SJCRH30 (cell line): ENCODE results near the gene METTL4. TPM values are rescaled to one million over a fixed set of nuclear protein-coding genes. Genes with fewer than 3 reads are reported as not detected.

ENCODE experiments used
- DNase-seq, 2 experiments: peaks; one replicate each; pipeline ENCODE4 v3.0.0-alpha.2; 2015 to 2020
- H3K27ac ChIP-seq: fragments of 250-450 bp; sonication (Bioruptor Pico); 2 replicates; pipeline ENCODE4 v1.5.1; 2020; ENCODE audit warnings: mild to moderate bottlenecking, moderate library complexity
- H3K27me3 ChIP-seq: fragments of 250-450 bp; sonication (Bioruptor Pico); 2 replicates; pipeline ENCODE4 v1.5.1; 2020; ENCODE audit warnings: mild to moderate bottlenecking, moderate library complexity
- H3K36me3 ChIP-seq: fragments of 250-450 bp; sonication (Bioruptor Pico); 2 replicates; pipeline ENCODE4 v1.5.1; 2020; ENCODE audit warnings: mild to moderate bottlenecking, moderate library complexity
- H3K4me1 ChIP-seq: fragments of 250-450 bp; sonication (Bioruptor Pico); 2 replicates; pipeline ENCODE4 v1.5.1; 2020; ENCODE audit warnings: mild to moderate bottlenecking, moderate library complexity
- H3K4me3 ChIP-seq: fragments of 250-450 bp; sonication (Bioruptor Pico); 2 replicates; pipeline ENCODE4 v1.5.1; 2020; ENCODE audit warnings: mild to moderate bottlenecking, moderate library complexity
- H3K9me3 ChIP-seq: fragments of 250-450 bp; sonication (Bioruptor Pico); replicated peaks from 2 replicates; pipeline ENCODE4 v1.5.1; 2020; ENCODE audit warnings: mild to moderate bottlenecking, moderate library complexity
- total RNA-seq: library from RNA; depleted of rRNA; stranded (reverse); fragments of >200 nt; shearing (Covaris generic); gene quantifications from 2 replicates; pipeline ENCODE4 v1.2.3, GENCODE V29; 2014

METTL4 gene
- total RNA-seq, 1 experiment from 2014 or later: 15.6 TPM

DNA sequence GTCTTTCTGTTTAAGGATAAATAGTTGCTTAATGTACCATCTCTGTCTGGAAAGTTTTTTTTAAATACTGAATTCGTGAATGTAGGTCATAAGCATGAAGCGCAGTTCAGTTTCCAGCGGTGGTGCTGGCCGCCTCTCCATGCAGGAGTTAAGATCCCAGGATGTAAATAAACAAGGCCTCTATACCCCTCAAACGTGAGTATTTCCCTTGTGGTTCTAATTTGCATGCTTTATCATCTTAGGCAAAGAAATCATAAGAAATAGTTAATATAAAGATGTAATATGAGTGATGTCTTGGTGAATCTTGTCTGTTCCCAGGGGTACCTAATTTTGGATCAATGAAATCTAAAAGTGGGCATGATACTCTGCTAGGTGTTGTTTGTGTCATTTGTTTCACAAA is 1.6 kb upstream of the METTL4 start:
- peak in 1 of 2 experiments; percentile 9 for DNase-seq
- Histone ChIP-seq H3K9me3 (no peaks in the 10 kb centered on the region), H3K27me3 (no peaks in the 10 kb centered on the region), H3K4me3 (peak overlapping the region; percentile 74), H3K27ac (no peak overlapping the region), H3K36me3 (peaks cover 36% of the 10 kb centered on the region), H3K4me1 (peaks cover 5% of the 10 kb centered on the region; the same call in 1 of the 2 replicates)

- Histone ChIP-seq H3K4me1 (peaks cover 5% of the 10 kb centered on the region; the same call in 1 of the 2 replicates), H3K27ac (peak overlapping the region; percentile 90), H3K9me3 (no peaks in the 10 kb centered on the region), H3K36me3 (peaks cover 29% of the 10 kb centered on the region), H3K4me3 (peak overlapping the region; percentile 74), H3K27me3 (no peaks in the 10 kb centered on the region)
- peak in 1 of 2 experiments; percentile 24 for DNase-seq
Observed at GRCh38 chr18:2572171-2572569, 865 bp upstream of the METTL4 start.

DNA sequence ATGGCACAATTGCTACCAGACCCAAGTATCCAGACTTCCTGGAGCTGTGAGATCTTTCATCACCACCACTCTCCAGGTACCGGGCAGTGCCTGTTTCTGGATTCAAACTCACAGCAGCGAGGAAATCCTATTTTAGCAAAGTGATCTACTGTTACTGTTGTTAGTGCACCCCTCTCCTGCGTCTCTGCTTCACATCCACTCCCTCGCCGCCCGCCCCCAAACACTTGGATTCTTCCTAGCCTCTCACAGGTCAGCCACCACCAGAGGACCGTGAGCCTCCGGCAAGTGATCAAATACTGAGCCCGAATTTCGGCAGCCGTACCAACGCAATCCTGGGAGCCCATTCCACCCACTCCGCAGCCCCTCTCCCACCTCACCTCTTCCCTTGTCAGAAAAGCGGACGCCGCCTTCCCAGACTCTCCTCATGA is 519 bp downstream of the METTL4 start:
- H3K9me3 ChIP-seq: no peaks in the 10 kb centered on the region
- H3K4me3 ChIP-seq: peak overlapping the region; percentile 74
- peaks cover 26% of the 10 kb centered on the region for H3K36me3 ChIP-seq
- H3K4me1 ChIP-seq: peaks cover 5% of the 10 kb centered on the region; the same call in 1 of the 2 replicates
- no peaks in the 10 kb centered on the region for H3K27me3 ChIP-seq
- H3K27ac ChIP-seq: peak overlapping the region; percentile 90
- DNase-seq: peak; percentile 77 to 78

GRCh38 chr18:2569338-2570207 is 1.7 kb downstream of the METTL4 start:
- no peaks in the 10 kb centered on the region for H3K27me3 ChIP-seq
- peak overlapping the region; percentile 74 for H3K4me3 ChIP-seq
- H3K36me3 ChIP-seq: peaks cover 17% of the 10 kb centered on the region
- H3K4me1 ChIP-seq: peaks cover 5% of the 10 kb centered on the region; the same call in 1 of the 2 replicates
- H3K27ac ChIP-seq: no peak overlapping the region
- no peaks in the 10 kb centered on the region for H3K9me3 ChIP-seq
- DNase-seq: no peak

GRCh38 chr18:2568605-2569004 is 2.7 kb downstream of the METTL4 start:
- Histone ChIP-seq H3K36me3 (peaks cover 17% of the 10 kb centered on the region), H3K27me3 (no peaks in the 10 kb centered on the region), H3K4me1 (peaks cover 5% of the 10 kb centered on the region; the same call in 1 of the 2 replicates), H3K4me3 (no peak overlapping the region), H3K27ac (no peak overlapping the region), H3K9me3 (no peaks in the 10 kb centered on the region)
- no peak for DNase-seq

DNA sequence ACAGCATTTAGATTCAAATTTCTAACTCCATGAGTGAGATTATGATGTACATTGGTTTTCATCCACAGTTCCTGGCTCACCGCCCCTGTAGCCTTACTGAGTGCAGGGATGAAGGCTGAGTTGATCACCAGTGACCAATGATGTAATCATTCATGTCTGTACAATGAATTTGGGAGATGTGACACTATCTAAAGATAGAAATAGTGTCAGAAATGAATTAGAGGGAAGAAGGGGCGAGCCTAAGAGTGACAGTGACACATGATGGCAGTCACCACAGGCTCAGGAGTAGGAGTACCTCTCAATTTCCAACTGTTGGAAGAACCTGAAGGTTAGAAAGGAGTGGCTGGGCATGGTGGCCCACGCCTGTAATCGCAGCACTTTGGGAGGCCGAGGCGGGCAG is 3.2 kb downstream of the METTL4 start:
- Histone ChIP-seq H3K4me1 (peaks cover 5% of the 10 kb centered on the region; the same call in 1 of the 2 replicates), H3K36me3 (peaks cover 18% of the 10 kb centered on the region)
- DNase-seq: no peak

DNA sequence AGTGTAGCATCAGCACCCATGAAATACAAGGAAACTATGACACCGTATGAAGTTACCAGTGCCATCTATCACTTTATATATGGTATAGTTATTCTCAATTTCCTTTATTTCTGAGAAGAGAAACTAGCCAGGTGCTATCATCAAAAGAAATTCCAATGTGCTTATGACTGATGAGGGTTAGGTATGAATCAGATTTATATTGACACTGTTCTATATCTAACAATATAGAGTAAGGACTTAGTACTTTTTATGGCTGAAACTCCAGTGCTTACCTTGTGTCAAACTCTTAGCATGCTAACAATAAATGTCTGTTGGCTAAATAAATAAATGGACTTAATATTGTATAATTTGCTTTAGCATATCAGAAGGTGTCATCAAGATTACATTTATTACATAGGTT is 6.9 kb downstream of the METTL4 start:
- Histone ChIP-seq H3K36me3 (peaks cover 23% of the 10 kb centered on the region), H3K4me3 (no peak overlapping the region), H3K27ac (no peak overlapping the region), H3K27me3 (no peaks in the 10 kb centered on the region), H3K4me1 (no peaks in the 10 kb centered on the region), H3K9me3 (no peaks in the 10 kb centered on the region)
- DNase-seq: no peak

More for the DNA sequence above, 3.2 kb downstream of the METTL4 start:
- Histone ChIP-seq H3K27ac (no peak overlapping the region), H3K27me3 (no peaks in the 10 kb centered on the region), H3K9me3 (no peaks in the 10 kb centered on the region), H3K4me3 (no peak overlapping the region)

DNA sequence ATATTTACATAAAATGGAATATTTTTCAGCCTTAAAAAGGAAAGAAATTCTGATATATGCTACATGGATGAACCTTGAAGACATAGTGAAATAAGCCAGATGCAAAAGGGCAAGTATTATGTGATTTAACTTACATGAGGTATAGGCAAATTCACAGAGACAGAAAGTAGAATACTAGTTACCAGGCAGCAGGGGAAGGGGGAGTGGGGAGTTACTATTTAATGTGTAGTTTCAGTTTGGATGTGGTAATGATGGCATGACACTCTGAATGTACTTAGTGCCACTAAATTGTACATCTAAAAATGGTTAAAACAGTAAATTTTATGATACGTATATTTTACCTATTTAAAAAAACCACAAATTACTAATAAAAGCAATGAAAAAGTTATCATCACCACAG is 12.1 kb downstream of the METTL4 start:
- Histone ChIP-seq H3K36me3 (peaks cover 14% of the 10 kb centered on the region; the same call in 1 of the 2 replicates), H3K4me1 (no peaks in the 10 kb centered on the region), H3K9me3 (no peaks in the 10 kb centered on the region), H3K27me3 (no peaks in the 10 kb centered on the region), H3K4me3 (no peak overlapping the region), H3K27ac (no peak overlapping the region)
- no peak for DNase-seq

DNA sequence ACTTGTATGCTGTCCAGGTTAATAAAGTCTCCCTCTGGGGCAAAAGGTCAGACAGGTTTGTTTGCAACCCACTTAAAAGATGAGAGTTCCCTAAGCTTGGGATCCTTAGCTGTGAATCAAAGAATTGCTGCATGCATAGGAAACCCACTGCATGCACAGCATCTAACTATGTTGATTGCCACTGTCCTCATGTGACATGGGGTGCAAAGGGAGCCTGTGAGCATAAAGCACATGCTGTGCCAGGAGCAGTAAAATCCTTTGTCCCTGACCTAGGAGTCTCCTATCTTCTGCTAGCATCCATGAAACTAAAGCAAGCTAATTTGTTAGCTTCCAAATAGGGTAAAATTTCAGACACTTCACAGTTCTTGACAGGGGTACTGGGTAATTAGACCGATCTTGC is 13.8 kb downstream of the METTL4 start:
- no peak for DNase-seq

DNA sequence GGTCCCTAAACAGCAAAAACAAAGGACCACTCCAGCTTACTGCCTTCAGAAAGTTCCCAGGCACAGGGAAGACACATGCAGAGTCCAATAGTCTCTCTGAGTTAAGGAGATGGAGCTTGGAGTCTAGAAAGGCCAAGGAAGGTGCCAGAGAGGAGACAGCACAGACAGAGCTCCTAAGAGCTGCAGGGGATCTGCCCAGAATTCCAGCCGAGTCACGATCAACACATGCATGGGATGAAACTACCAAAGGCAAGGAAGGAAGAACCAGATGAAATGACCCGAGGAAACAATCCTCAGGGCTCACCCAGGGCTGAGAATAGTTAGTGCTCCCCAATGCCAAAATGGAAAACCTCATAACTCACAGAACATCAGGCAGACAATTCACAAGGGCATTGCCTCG is 15.4 kb downstream of the METTL4 start:
- no peaks in the 10 kb centered on the region for H3K9me3 ChIP-seq
- no peaks in the 10 kb centered on the region for H3K4me1 ChIP-seq
- no peak overlapping the region for H3K27ac ChIP-seq
- H3K27me3 ChIP-seq: no peaks in the 10 kb centered on the region
- peaks cover 15% of the 10 kb centered on the region; the same call in 1 of the 2 replicates for H3K36me3 ChIP-seq
- H3K4me3 ChIP-seq: no peak overlapping the region
- no peak for DNase-seq

More for the DNA sequence above, 13.8 kb downstream of the METTL4 start:
- Histone ChIP-seq H3K27ac (no peak overlapping the region), H3K27me3 (no peaks in the 10 kb centered on the region), H3K4me1 (no peaks in the 10 kb centered on the region), H3K9me3 (no peaks in the 10 kb centered on the region), H3K4me3 (no peak overlapping the region), H3K36me3 (peaks cover 16% of the 10 kb centered on the region; the same call in 1 of the 2 replicates)

GRCh38 chr18:2554696-2555095 is 16.6 kb downstream of the METTL4 start:
- H3K9me3 ChIP-seq: no peaks in the 10 kb centered on the region
- no peak for DNase-seq

GRCh38 chr18:2551425-2551824 is 19.9 kb downstream of the METTL4 start:
- no peaks in the 10 kb centered on the region for H3K4me1 ChIP-seq
- no peaks in the 10 kb centered on the region for H3K9me3 ChIP-seq
- H3K36me3 ChIP-seq: peaks cover 15% of the 10 kb centered on the region; the same call in 1 of the 2 replicates
- no peak overlapping the region for H3K4me3 ChIP-seq
- no peak for DNase-seq
- no peaks in the 10 kb centered on the region for H3K27me3 ChIP-seq
- no peak overlapping the region for H3K27ac ChIP-seq

More at GRCh38 chr18:2554696-2555095, 16.6 kb downstream of the METTL4 start:
- Histone ChIP-seq H3K36me3 (peaks cover 17% of the 10 kb centered on the region; the same call in 1 of the 2 replicates), H3K4me3 (no peak overlapping the region), H3K27ac (no peak overlapping the region), H3K4me1 (no peaks in the 10 kb centered on the region), H3K27me3 (no peaks in the 10 kb centered on the region)

DNA sequence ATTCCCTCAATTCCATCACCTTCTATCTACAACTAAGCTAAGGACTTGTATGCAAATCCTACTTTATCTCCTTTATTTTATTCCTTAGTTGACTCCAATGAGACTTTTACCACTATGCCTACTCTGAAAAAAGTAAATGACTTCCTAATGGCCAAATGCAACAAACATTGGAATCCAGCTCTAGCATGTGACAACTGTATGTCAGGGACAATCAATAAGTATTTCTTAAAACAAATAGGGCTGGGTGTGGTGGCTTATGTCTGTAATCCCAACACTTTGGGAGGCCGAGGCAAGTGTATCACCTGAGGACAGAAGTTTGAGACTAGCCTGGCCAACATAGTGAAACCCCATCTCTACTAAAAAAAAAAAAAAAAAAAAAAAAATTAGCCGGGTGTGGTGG is 21.8 kb downstream of the METTL4 start:
- H3K27me3 ChIP-seq: no peaks in the 10 kb centered on the region
- H3K36me3 ChIP-seq: peaks cover 11% of the 10 kb centered on the region; the same call in 1 of the 2 replicates
- no peaks in the 10 kb centered on the region for H3K9me3 ChIP-seq
- no peak for DNase-seq
- no peak overlapping the region for H3K4me3 ChIP-seq
- no peaks in the 10 kb centered on the region for H3K4me1 ChIP-seq
- H3K27ac ChIP-seq: no peak overlapping the region

- Histone ChIP-seq H3K27ac (no peak overlapping the region), H3K9me3 (no peaks in the 10 kb centered on the region), H3K36me3 (peaks cover 10% of the 10 kb centered on the region; the same call in 1 of the 2 replicates), H3K27me3 (no peaks in the 10 kb centered on the region), H3K4me1 (no peaks in the 10 kb centered on the region), H3K4me3 (no peak overlapping the region)
- DNase-seq: peak in 1 of 2 experiments; percentile 57
Observed at GRCh38 chr18:2547477-2548087, 23.7 kb downstream of the METTL4 start.

DNA sequence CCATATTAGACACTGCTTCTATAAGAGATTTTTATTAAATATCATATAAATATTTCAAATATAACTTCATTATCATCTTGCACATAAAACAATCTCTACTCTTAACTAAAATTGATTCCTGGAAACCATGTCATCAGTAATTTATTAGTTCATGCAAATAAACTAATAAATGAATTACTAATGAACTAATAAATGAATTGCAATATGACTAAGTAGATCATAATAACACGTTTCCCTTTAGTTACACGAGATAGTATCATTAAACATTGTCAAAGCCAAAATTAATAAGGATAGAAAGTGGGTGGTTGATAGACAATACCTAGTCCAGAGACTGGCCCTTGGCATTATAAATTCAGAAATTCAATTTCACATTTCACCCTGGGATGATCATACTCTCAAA is 26.1 kb downstream of the METTL4 start:
- no peak overlapping the region for H3K27ac ChIP-seq
- H3K9me3 ChIP-seq: no peaks in the 10 kb centered on the region
- H3K36me3 ChIP-seq: peaks cover 6% of the 10 kb centered on the region
- H3K4me3 ChIP-seq: no peak overlapping the region
- H3K4me1 ChIP-seq: no peaks in the 10 kb centered on the region
- DNase-seq: no peak
- no peaks in the 10 kb centered on the region for H3K27me3 ChIP-seq
